Cardiac muscle cell (in vitro differentiated cells and primary cell): ENCODE data around the gene WDR17. TPM values are rescaled to one million over a fixed set of nuclear protein-coding genes. Genes with fewer than 3 reads are reported as not detected.

Experiments used
- DNase-seq, 2 donors: peaks; one replicate each; pipeline versions ENCODE4 v3.0.0 to v3.0.0-alpha.2; 2010 to 2017; ENCODE audit warnings: low read depth in 1 of 2, low spot score in 1 of 2
- H3K27ac ChIP-seq: fragments of 200-600 bp; sonication (generic); 2 replicates; pipeline ENCODE4 v1.5.1; 2016
- H3K27me3 ChIP-seq: fragments of 200-600 bp; sonication (generic); 2 replicates; pipeline ENCODE4 v1.6.0; 2016; ENCODE audit warnings: control low read depth
- H3K36me3 ChIP-seq: fragments of 200-600 bp; sonication (generic); 2 replicates; pipeline ENCODE4 v1.5.1; 2016; ENCODE audit warnings: control low read depth
- H3K4me1 ChIP-seq: fragments of 200-600 bp; sonication (generic); 2 replicates; pipeline ENCODE4 v1.8.1; 2017; ENCODE audit warnings: low read depth, mild to moderate bottlenecking, mixed run types
- H3K4me3 ChIP-seq: fragments of 200-600 bp; sonication (generic); 2 replicates; pipeline ENCODE4 v1.5.1; 2016; ENCODE audit warnings: mild to moderate bottlenecking
- H3K9me3 ChIP-seq: fragments of 200-600 bp; sonication (generic); 2 replicates; pipeline ENCODE4 v1.5.1; 2017; ENCODE audit warnings: low read depth, mild to moderate bottlenecking, control low read depth
- CTCF ChIP-seq: IDR thresholded peaks from 2 replicates; pipeline ENCODE4 v1.5.1; 2012; ENCODE audit warnings: low read depth, mild to moderate bottlenecking, low read length
- polyA plus RNA-seq: library from polyadenylated mRNA; unstranded; fragments of >200 nt; fragmentation: Nextera tagmentation; extraction: Ambion mirVana; gene quantifications from 2 replicates; pipeline ENCODE4 v1.2.1, GENCODE V29; 2016
- total RNA-seq: library from RNA; depleted of rRNA; stranded (reverse); fragments of >200 nt; gene quantifications from 2 replicates; pipeline ENCODE4 v1.2.3, GENCODE V29; 2016

Gene WDR17
- total and polyA plus RNA-seq, 2 experiments from 2014 or later, result 0.39 to 0.77 TPM

- no peaks in the 10 kb centered on the region for H3K4me1 ChIP-seq
- H3K27ac ChIP-seq, result no peak overlapping the region
- H3K27me3 ChIP-seq, result no peaks in the 10 kb centered on the region
- H3K4me3 ChIP-seq, result no peak overlapping the region
- no peaks in the 10 kb centered on the region for H3K9me3 ChIP-seq
- H3K36me3 ChIP-seq, result no peaks in the 10 kb centered on the region
- peak in 1 of 2 donors; percentile 42 for DNase-seq
- no peak for TF ChIP-seq CTCF
Measured at GRCh38 chr4:176185051-176185450, 119.4 kb downstream of the WDR17 start.

GRCh38 chr4:176186067-176186466 lies 120.4 kb downstream of the WDR17 start:
- H3K9me3 ChIP-seq, result no peaks in the 10 kb centered on the region
- H3K4me3 ChIP-seq, result no peak overlapping the region
- no peak overlapping the region for H3K27ac ChIP-seq
- H3K27me3 ChIP-seq, result no peaks in the 10 kb centered on the region
- no peaks in the 10 kb centered on the region for H3K4me1 ChIP-seq
- no peaks in the 10 kb centered on the region for H3K36me3 ChIP-seq
- DNase-seq, result no peak
- no peak for TF ChIP-seq CTCF

- no peak for TF ChIP-seq CTCF
- DNase-seq, result no peak
- no peak overlapping the region for H3K27ac ChIP-seq
- no peaks in the 10 kb centered on the region for H3K9me3 ChIP-seq
- H3K4me3 ChIP-seq, result no peak overlapping the region
- H3K27me3 ChIP-seq, result no peaks in the 10 kb centered on the region
- H3K36me3 ChIP-seq, result no peaks in the 10 kb centered on the region
- H3K4me1 ChIP-seq, result no peaks in the 10 kb centered on the region
Measured at GRCh38 chr4:176186671-176187395, 121.2 kb downstream of the WDR17 start.

GRCh38 chr4:176187624-176188023 lies 122.0 kb downstream of the WDR17 start:
- DNase-seq, result no peak
- TF ChIP-seq CTCF, result no peak
- Histone ChIP-seq H3K4me3 (no peak overlapping the region), H3K27me3 (no peaks in the 10 kb centered on the region), H3K27ac (no peak overlapping the region), H3K9me3 (no peaks in the 10 kb centered on the region), H3K4me1 (no peaks in the 10 kb centered on the region), H3K36me3 (no peaks in the 10 kb centered on the region)

GRCh38 chr4:176188654-176189053 lies 123.0 kb downstream of the WDR17 start:
- no peaks in the 10 kb centered on the region for H3K9me3 ChIP-seq
- TF ChIP-seq CTCF, result no peak
- no peak for DNase-seq
- no peaks in the 10 kb centered on the region for H3K36me3 ChIP-seq
- no peak overlapping the region for H3K4me3 ChIP-seq
- H3K27me3 ChIP-seq, result no peaks in the 10 kb centered on the region
- no peaks in the 10 kb centered on the region for H3K4me1 ChIP-seq
- no peak overlapping the region for H3K27ac ChIP-seq
